Right atrium auricular region (tissue), 2 donors: ENCODE data around the gene SGPP1. TPM values are rescaled to one million over a fixed set of nuclear protein-coding genes. Genes with fewer than 3 reads are reported as not detected.
"Not testable (repeated sequence)": the region's sequence is repeated elsewhere in the genome, so short reads cannot be mapped to it uniquely, and the experiment has no call there.

Experiments
- DNase-seq: peaks from one replicate; pipeline ENCODE4 v3.0.0-alpha.2; 2019; ENCODE audit warnings: low spot score
- H3K27ac ChIP-seq, 2 donors: fragments of 200-600 bp; sonication (generic); 1 replicate in 1 of 2; 2 replicates in 1 of 2; pipeline ENCODE4 v1.5.1; 2016 to 2019
- H3K27me3 ChIP-seq, 2 donors: fragments of 200-600 bp; sonication (generic); one replicate each; pipeline versions ENCODE4 v1.5.1 to v1.6.0; 2017 to 2019
- H3K36me3 ChIP-seq: fragments of 200-600 bp; sonication (generic); one replicate; pipeline ENCODE4 v1.5.1; 2016
- H3K4me1 ChIP-seq, 2 donors: fragments of 200-600 bp; sonication (generic); one replicate each; pipeline versions ENCODE4 v1.5.1 to v1.6.0; 2017 to 2019
- H3K4me3 ChIP-seq, 2 donors: fragments of 200-600 bp; sonication (generic); 1 replicate in 1 of 2; 2 replicates in 1 of 2; pipeline ENCODE4 v1.5.1; 2017 to 2019; ENCODE audit warnings: mild to moderate bottlenecking in 1 of 2, moderate library complexity in 1 of 2
- H3K9me3 ChIP-seq, 2 donors: fragments of 200-600 bp; sonication (generic); one replicate each; pipeline ENCODE4 v1.5.1; 2019
- CTCF ChIP-seq, 2 donors: fragments of 200-600 bp; sonication (generic); IDR thresholded peaks; one replicate each; pipeline ENCODE4 v1.5.1; 2019; ENCODE audit warnings: antibody characterized with exemption in 2 of 2
- total RNA-seq, 2 donors: library from RNA; depleted of rRNA; stranded (reverse); fragments of >200 nt; gene quantifications; one replicate each; pipeline ENCODE4 v1.1.0, GENCODE V29; 2016

Gene SGPP1
- total RNA-seq, 2 donors from 2014 or later: 9.1 to 9.3 TPM

- no peaks in the 10 kb centered on the region for H3K9me3 ChIP-seq
- no peaks in the 10 kb centered on the region for H3K4me1 ChIP-seq
- no peaks in the 10 kb centered on the region for H3K27me3 ChIP-seq
- no peak overlapping the region for H3K27ac ChIP-seq
- no peak overlapping the region for H3K4me3 ChIP-seq
- TF ChIP-seq CTCF (IDR thresholded peaks at IDR 0.05): no peak
- no peak for DNase-seq
- H3K36me3 ChIP-seq: no peaks in the 10 kb centered on the region
These were observed 65.1 kb downstream of the SGPP1 start for GRCh38 chr14:63662776-63663175.

GRCh38 chr14:63661881-63662280 is 66.0 kb downstream of the SGPP1 start:
- not testable (repeated sequence) for H3K27me3 ChIP-seq, H3K36me3 ChIP-seq, H3K9me3 ChIP-seq, DNase-seq, H3K4me1 ChIP-seq, H3K4me3 ChIP-seq, H3K27ac ChIP-seq

- Histone ChIP-seq H3K4me3 (no peak overlapping the region), H3K4me1 (no peaks in the 10 kb centered on the region), H3K27me3 (no peaks in the 10 kb centered on the region), H3K9me3 (no peaks in the 10 kb centered on the region), H3K27ac (no peak overlapping the region), H3K36me3 (no peaks in the 10 kb centered on the region)
- no peak for TF ChIP-seq CTCF (IDR thresholded peaks at IDR 0.05)
- DNase-seq: no peak
These were observed 68.1 kb downstream of the SGPP1 start for GRCh38 chr14:63659726-63660125.

GRCh38 chr14:63656194-63656593 is 71.7 kb downstream of the SGPP1 start:
- Histone ChIP-seq H3K4me3 (no peak overlapping the region), H3K36me3 (no peaks in the 10 kb centered on the region), H3K9me3 (no peaks in the 10 kb centered on the region), H3K4me1 (no peaks in the 10 kb centered on the region), H3K27me3 (no peaks in the 10 kb centered on the region), H3K27ac (no peak overlapping the region)
- TF ChIP-seq CTCF (IDR thresholded peaks at IDR 0.05): no peak
- DNase-seq: no peak

GRCh38 chr14:63654936-63655335 is 72.9 kb downstream of the SGPP1 start:
- TF ChIP-seq CTCF (IDR thresholded peaks at IDR 0.05): no peak
- no peaks in the 10 kb centered on the region for H3K4me1 ChIP-seq
- no peaks in the 10 kb centered on the region for H3K36me3 ChIP-seq
- H3K27ac ChIP-seq: no peak overlapping the region
- no peaks in the 10 kb centered on the region for H3K27me3 ChIP-seq
- H3K4me3 ChIP-seq: no peak overlapping the region
- no peaks in the 10 kb centered on the region for H3K9me3 ChIP-seq
- no peak for DNase-seq

- no peak overlapping the region for H3K4me3 ChIP-seq
- H3K27ac ChIP-seq: no peak overlapping the region
- no peaks in the 10 kb centered on the region for H3K27me3 ChIP-seq
- H3K4me1 ChIP-seq: no peaks in the 10 kb centered on the region
- no peaks in the 10 kb centered on the region for H3K9me3 ChIP-seq
- no peak for TF ChIP-seq CTCF (IDR thresholded peaks at IDR 0.05)
- H3K36me3 ChIP-seq: no peaks in the 10 kb centered on the region
- no peak for DNase-seq
These were observed 73.5 kb downstream of the SGPP1 start for GRCh38 chr14:63654346-63654745.
